Thyroid gland (tissue), 4 donors: ENCODE data around the gene JAKMIP3.

Source experiments
- POLR2A ChIP-seq, 2 donors: fragments of 450-650 bp; IDR thresholded peaks; one replicate each; pipeline ENCODE4 v1.6.1; 2017; ENCODE audit warnings: antibody characterized with exemption in 2 of 2, mild to moderate bottlenecking in 2 of 2, moderate library complexity in 1 of 2
- TF ChIP-seq, protein P1 (sequence below), 6 experiments: fragments of 200-600 bp in 3 of 6; fragments of 450-650 bp in 3 of 6; sonication (generic) in 3 of 6; IDR thresholded peaks; one replicate each; pipeline ENCODE4 v1.5.1; 2016 to 2019; ENCODE audit warnings: antibody characterized with exemption in 6 of 6, mild to moderate bottlenecking in 2 of 6, inconsistent platforms in 1 of 6, moderate library complexity in 1 of 6

GRCh38 chr10:132062641-132063390 lies 2.9 kb upstream of the JAKMIP3 start:
- TF ChIP-seq, protein P1, sequence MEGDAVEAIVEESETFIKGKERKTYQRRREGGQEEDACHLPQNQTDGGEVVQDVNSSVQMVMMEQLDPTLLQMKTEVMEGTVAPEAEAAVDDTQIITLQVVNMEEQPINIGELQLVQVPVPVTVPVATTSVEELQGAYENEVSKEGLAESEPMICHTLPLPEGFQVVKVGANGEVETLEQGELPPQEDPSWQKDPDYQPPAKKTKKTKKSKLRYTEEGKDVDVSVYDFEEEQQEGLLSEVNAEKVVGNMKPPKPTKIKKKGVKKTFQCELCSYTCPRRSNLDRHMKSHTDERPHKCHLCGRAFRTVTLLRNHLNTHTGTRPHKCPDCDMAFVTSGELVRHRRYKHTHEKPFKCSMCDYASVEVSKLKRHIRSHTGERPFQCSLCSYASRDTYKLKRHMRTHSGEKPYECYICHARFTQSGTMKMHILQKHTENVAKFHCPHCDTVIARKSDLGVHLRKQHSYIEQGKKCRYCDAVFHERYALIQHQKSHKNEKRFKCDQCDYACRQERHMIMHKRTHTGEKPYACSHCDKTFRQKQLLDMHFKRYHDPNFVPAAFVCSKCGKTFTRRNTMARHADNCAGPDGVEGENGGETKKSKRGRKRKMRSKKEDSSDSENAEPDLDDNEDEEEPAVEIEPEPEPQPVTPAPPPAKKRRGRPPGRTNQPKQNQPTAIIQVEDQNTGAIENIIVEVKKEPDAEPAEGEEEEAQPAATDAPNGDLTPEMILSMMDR (IDR thresholded peaks at IDR 0.05) = no peak
- no peak for TF ChIP-seq POLR2A (IDR thresholded peaks at IDR 0.05)
